Measurements from ENCODE around the gene TP53TG5. TPM values are rescaled to one million over a fixed set of nuclear protein-coding genes. Genes with fewer than 3 reads are reported as not detected.
A peak's percentile ranks its signal among the peaks of the same experiment; 100 is the strongest.

The TP53TG5 gene
- total RNA-seq, result 1 to 10 TPM in 1 of 2 donors, under 1 TPM in 1; 0.40 to 1.0 TPM

- H3K27ac ChIP-seq, result no peak within 1 kb of the TSS
- intact Hi-C loops (cut with DNase I), result no loop called here
- no peak for TF ChIP-seq CTCF (IDR thresholded peaks at IDR 0.05)
Measured at GRCh38 chr20:45378191-45378590, at the start of gene TP53TG5. TP53TG5 (minus strand) TSS chr20:45378325; CDS start chr20:45378236, 89 bp downstream.

GRCh38 chr20:45427236-45428149 is 49.4 kb upstream of the TP53TG5 start:
- no peaks in the 10 kb centered on the region for H3K4me1 ChIP-seq
- H3K4me3 ChIP-seq, result no peak overlapping the region
- no peak overlapping the region for H3K27ac ChIP-seq
- no peaks in the 10 kb centered on the region for H3K9me3 ChIP-seq
- no peak for TF ChIP-seq CTCF (IDR thresholded peaks at IDR 0.05)
- no peaks in the 10 kb centered on the region for H3K27me3 ChIP-seq
- H3K36me3 ChIP-seq, result peaks cover 11% of the 10 kb centered on the region
- DNase-seq, result peak; percentile 75
- intact Hi-C loops (cut with DNase I), result loop anchor here (5.0 kb wide), 1 partner anchor 35 kb away; no protein-coding TSS in a partner anchor
- H3K9ac ChIP-seq (ENCODE audit: low read depth in 2 of 2, low read length in 2 of 2), result peak overlapping the region in 1 of 2 donors; percentile 24

More at GRCh38 chr20:45378191-45378590, at the start of gene TP53TG5:
- H3K4me1 ChIP-seq, result no peaks in the 10 kb centered on the region
- H3K9ac ChIP-seq (ENCODE audit: low read depth in 2 of 2, low read length in 2 of 2), result no peak within 1 kb of the TSS
- H3K9me3 ChIP-seq, result no peaks in the 10 kb centered on the region
- H3K27me3 ChIP-seq, result no peaks in the 10 kb centered on the region
- H3K36me3 ChIP-seq, result no peaks in the 10 kb centered on the region
- no peak within 1 kb of the TSS for H3K4me3 ChIP-seq
- DNase-seq, result no peak

- no peaks in the 10 kb centered on the region for H3K27me3 ChIP-seq
- no peak overlapping the region for H3K27ac ChIP-seq
- no peaks in the 10 kb centered on the region for H3K9me3 ChIP-seq
- intact Hi-C loops (cut with DNase I), result loop anchor here (5.0 kb wide), 1 partner anchor 34 kb away; no protein-coding TSS in a partner anchor
- TF ChIP-seq CTCF (IDR thresholded peaks at IDR 0.05), result no peak
- H3K36me3 ChIP-seq, result peaks cover 11% of the 10 kb centered on the region
- H3K9ac ChIP-seq (ENCODE audit: low read depth in 2 of 2, low read length in 2 of 2), result peak overlapping the region in 1 of 2 donors; percentile 26
- no peak for DNase-seq
- no peak overlapping the region for H3K4me3 ChIP-seq
- H3K4me1 ChIP-seq, result no peaks in the 10 kb centered on the region
Measured at GRCh38 chr20:45426320-45427016, 48.3 kb upstream of the TP53TG5 start.

- H3K9me3 ChIP-seq, result no peaks in the 10 kb centered on the region
- H3K4me3 ChIP-seq, result no peak overlapping the region
- peaks cover 15% of the 10 kb centered on the region for H3K36me3 ChIP-seq
- DNase-seq, result no peak
- no peaks in the 10 kb centered on the region for H3K27me3 ChIP-seq
- TF ChIP-seq CTCF (IDR thresholded peaks at IDR 0.05), result no peak
- H3K27ac ChIP-seq, result no peak overlapping the region
- intact Hi-C loops (cut with DNase I), result loop anchor here (5.0 kb wide), 1 partner anchor 33 kb away; no protein-coding TSS in a partner anchor
- H3K9ac ChIP-seq (ENCODE audit: low read depth in 2 of 2, low read length in 2 of 2), result no peak overlapping the region
- no peaks in the 10 kb centered on the region for H3K4me1 ChIP-seq
Measured at GRCh38 chr20:45425561-45425960, 47.4 kb upstream of the TP53TG5 start.

- intact Hi-C loops (cut with DNase I), result no loop called here
- Histone ChIP-seq H3K27me3 (no peaks in the 10 kb centered on the region), H3K4me1 (peaks cover 3% of the 10 kb centered on the region), H3K36me3 (peaks cover 24% of the 10 kb centered on the region), H3K4me3 (no peak overlapping the region), H3K9ac (ENCODE audit: low read depth in 2 of 2, low read length in 2 of 2) (no peak overlapping the region), H3K27ac (no peak overlapping the region), H3K9me3 (no peaks in the 10 kb centered on the region)
- TF ChIP-seq CTCF (IDR thresholded peaks at IDR 0.05), result no peak
- no peak for DNase-seq
Measured at GRCh38 chr20:45423700-45424099, 45.6 kb upstream of the TP53TG5 start.

Measured in colonic mucosa (tissue), 4 donors.